ENCODE results near the gene LRRTM1.

LRRTM1 gene

GRCh38 chr2:80303006-80303908 lies 1.3 kb downstream of the LRRTM1 start:
- DNase-seq (ENCODE audit: low read depth, low spot score), result no peak

GRCh38 chr2:80302314-80303005 lies 2.1 kb downstream of the LRRTM1 start:
- DNase-seq (ENCODE audit: low read depth, low spot score), result no peak

DNA sequence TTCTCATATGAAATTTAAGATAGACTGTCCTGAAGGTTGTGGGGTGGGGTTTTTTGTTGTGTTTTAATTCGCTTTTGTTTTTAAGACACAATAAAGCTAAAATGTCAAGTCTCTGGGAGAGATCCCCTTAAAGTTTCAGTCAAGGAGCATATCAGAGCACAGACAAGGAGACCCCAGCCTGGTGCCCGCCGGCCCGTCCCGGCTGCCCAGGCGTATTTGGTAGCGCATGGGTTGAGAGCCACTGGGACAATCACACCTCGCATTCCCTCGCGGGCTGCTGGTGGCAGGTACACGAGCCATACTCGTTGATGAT lies 2.6 kb downstream of the LRRTM1 start:
- no peak for DNase-seq (ENCODE audit: low read depth, low spot score)

DNA sequence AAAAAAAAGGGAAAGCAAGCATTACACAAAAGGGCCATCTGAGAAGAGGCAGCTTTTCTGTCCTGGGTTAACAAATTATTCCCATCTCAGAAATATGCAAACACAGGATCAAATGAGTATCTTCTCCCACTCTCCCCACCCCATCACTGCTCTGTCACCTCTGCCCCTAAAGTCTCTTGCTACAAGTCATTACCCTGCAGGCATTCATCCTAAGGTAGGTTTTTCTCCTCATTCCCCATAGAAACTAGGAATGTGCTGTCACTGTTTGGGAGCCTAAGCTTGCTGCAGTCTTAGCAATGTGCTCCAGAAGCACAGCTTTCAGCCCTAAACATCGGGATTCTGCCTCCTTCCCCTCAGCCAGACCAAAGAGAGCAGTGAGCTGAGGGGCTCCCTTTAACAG lies 3.6 kb downstream of the LRRTM1 start:
- no peak for DNase-seq (ENCODE audit: low read depth, low spot score)

DNA sequence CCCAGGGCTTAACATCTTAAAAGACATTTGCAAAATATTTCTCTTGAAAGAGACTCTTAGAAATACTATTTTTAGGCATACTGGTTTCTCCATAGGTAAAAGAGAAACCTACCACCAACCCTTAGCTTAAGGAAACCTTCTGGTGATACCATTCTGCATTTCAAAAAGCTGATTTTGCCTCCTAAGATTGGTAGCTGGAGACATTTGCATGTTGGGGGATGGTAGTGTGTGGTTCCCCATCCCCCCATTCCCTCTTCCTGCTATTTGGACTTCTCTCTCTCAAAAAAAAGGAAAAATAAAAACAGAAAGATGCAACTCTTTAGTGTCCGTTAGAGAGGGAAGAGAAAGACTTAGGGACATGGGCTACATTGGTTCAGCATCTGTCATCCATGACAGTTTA lies 4.2 kb downstream of the LRRTM1 start:
- no peak for DNase-seq (ENCODE audit: low read depth, low spot score)

GRCh38 chr2:80299661-80300060 lies 4.9 kb downstream of the LRRTM1 start:
- no peak for DNase-seq (ENCODE audit: low read depth, low spot score)

- no peak for DNase-seq (ENCODE audit: low read depth, low spot score)
Observed at GRCh38 chr2:80298954-80299353, 5.6 kb downstream of the LRRTM1 start.

- no peak for DNase-seq (ENCODE audit: low read depth, low spot score)
Observed at GRCh38 chr2:80293039-80293438, 11.5 kb downstream of the LRRTM1 start.

DNA sequence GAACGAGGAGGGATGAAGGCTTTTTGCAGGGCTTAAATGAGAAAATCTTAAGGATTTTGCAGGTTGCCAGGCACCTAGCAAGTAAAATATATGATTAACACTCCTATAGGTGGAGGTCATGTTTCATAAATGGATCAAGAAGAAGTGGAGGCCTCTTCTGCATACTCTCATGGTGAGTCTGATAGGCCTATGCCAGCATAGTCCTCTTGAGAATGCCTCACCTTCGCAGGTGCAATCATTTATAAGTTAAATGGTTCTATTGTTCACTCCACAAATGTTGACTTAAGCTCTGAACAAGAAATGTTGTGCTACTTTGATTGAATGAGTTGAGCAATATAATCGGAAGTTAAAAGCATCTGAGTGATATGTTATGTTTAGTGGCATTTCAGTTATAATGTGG lies 12.1 kb downstream of the LRRTM1 start:
- no peak for DNase-seq (ENCODE audit: low read depth, low spot score)

GRCh38 chr2:80291656-80292055 lies 12.9 kb downstream of the LRRTM1 start:
- DNase-seq (ENCODE audit: low read depth, low spot score), result no peak

- DNase-seq (ENCODE audit: low read depth, low spot score), result no peak
Observed at GRCh38 chr2:80288576-80288975, 16.0 kb downstream of the LRRTM1 start.

DNA sequence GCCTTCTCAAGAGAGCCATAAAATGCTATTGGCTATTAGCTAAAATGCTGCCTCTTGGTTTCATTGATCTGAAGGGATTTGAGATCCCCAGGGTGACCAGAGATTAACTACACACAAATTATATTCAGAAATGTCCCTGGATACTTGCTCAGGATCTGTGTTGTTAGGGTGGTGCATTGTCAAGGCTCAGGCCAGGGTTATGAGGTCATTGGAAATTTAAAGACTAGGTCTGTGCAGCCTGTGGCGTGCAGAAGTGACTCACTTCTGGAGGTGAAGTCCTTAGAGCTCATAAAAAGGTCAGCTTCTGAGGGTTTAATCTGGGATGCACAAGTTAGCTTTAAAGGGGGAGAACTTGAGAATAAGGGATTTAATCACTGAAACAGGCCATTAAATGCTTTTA lies 23.5 kb downstream of the LRRTM1 start:
- no peak for DNase-seq (ENCODE audit: low read depth, low spot score)

DNA sequence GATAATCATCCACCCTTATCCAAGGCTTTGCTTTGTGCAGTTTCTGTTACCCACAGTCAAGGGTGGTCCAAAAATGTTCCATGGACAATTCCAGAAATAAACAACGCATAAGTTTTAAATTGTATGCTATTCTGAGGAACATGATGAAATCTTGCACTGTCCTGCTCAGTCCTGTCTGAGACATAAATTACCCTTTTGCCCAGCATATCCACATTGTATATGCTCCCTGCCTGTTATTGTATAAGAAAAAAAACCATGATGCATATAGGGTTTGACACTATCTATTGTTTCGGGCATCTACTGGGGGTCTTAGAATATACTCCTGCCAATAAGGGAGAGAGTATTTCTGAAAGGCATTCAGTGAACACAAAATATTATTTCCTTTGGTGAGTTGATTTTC lies 24.0 kb downstream of the LRRTM1 start:
- no peak for DNase-seq (ENCODE audit: low read depth, low spot score)

DNA sequence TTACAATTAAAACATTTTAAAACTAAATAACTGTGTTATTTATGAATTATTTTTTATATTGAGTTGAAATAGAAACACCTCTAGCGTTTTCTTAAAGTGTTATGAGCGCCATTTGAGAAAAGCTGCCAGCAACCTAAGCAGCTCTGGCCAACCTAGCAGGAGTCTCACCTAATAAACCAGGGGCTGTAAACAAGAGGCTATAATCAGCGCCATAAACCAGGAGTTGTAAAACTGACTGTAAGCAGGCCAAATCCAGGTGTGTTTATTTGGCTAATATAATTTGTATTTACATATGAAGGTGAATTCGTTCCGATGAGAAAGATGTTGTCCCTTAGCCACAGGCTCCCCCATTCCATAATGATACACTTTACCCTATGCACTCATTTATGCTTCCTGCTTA lies 34.7 kb downstream of the LRRTM1 start:
- no peak for DNase-seq (ENCODE audit: low read depth, low spot score)

GRCh38 chr2:80266231-80266630 lies 38.3 kb downstream of the LRRTM1 start:
- DNase-seq (ENCODE audit: low read depth, low spot score), result no peak

DNA sequence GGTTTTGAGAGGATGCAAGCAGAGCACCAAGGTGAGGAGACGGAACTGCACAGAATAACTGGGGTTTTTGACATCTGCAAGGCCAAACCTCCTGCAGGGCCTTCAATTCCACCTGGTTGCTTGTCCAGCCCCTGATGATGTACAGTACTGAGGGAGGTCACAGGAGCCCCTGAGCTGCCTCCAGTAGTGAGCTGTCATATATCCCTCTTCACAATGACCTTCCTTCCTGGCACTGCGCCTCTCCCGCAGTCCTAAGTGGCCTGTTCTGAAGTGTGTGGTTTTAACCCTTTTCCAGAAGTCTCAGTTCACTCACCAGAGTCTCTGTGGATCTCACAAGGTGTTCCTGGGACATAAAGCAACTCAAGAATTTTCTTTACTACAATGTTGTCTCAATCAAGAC lies 45.3 kb downstream of the LRRTM1 start:
- no peak for DNase-seq (ENCODE audit: low read depth, low spot score)

- no peak for DNase-seq (ENCODE audit: low read depth, low spot score)
Observed at GRCh38 chr2:80258793-80259192, 45.8 kb downstream of the LRRTM1 start.

DNA sequence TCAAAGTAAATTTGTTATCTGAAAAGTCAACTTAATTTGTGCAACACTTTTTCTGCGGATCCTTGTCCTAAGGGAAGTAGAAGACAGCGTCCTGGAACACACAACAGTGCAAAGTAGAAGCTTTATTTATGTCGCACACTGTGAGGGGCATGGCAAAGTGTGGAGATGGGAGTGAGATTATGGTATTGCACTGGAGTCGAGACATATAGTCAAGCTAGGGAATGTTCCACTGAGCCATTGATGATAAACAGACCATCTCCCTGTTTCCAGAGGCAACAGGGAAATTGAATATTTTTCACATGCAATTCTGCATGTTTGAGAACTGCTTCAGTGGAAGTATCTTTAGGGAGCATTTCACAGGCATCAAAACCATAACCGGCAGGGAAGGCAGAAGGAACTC lies 46.2 kb downstream of the LRRTM1 start:
- DNase-seq (ENCODE audit: low read depth, low spot score), result no peak

DNA sequence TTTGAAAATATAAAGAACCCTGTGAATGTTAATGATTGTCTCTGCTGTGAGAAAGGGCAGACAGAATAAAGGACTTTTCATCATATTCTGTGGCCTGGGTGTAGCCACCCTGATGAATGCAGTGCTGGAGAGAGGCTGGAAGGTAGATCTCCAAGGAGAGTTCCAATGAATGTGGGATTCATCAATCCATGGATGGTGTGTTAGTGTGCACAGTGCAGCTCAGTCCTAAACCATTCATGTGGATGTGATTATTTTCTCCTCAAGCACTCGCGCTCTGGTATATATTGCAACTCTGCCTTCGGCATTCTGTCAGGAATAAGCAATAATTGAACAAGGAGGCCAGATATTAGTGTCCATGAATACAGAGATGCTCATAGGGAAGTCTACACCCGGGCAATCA lies 47.1 kb downstream of the LRRTM1 start:
- no peak for DNase-seq (ENCODE audit: low read depth, low spot score)

- DNase-seq (ENCODE audit: low read depth, low spot score), result no peak
Observed at GRCh38 chr2:80256782-80257167, 47.8 kb downstream of the LRRTM1 start.

- DNase-seq (ENCODE audit: low read depth, low spot score), result no peak
Observed at GRCh38 chr2:80255918-80256781, 48.4 kb downstream of the LRRTM1 start.

- no peak for DNase-seq (ENCODE audit: low read depth, low spot score)
Observed at GRCh38 chr2:80252294-80252986, 52.1 kb downstream of the LRRTM1 start.

All from iPS DF 19.7 (cell line).